Vagina (tissue), 2 donors: ENCODE data around the gene KCNG2. TPM values are rescaled to one million over a fixed set of nuclear protein-coding genes. Genes with fewer than 3 reads are reported as not detected.

Experiments used
- DNase-seq, 2 donors: peaks; one replicate each; pipeline ENCODE4 v3.0.0-alpha.2; 2017; ENCODE audit errors: extremely low spot score in 2 of 2
- H3K27ac ChIP-seq: fragments of 200-600 bp; sonication (generic); one replicate; pipeline ENCODE4 v1.5.1; 2019
- H3K27me3 ChIP-seq: fragments of 200-600 bp; sonication (generic); one replicate; pipeline ENCODE4 v1.5.1; 2019
- H3K36me3 ChIP-seq, 2 donors: fragments of 200-600 bp; sonication (generic); one replicate each; pipeline ENCODE4 v1.5.1; 2017 to 2019
- H3K4me1 ChIP-seq: fragments of 200-600 bp; sonication (generic); one replicate; pipeline ENCODE4 v1.5.1; 2019
- H3K4me3 ChIP-seq, 2 donors: fragments of 200-600 bp; sonication (generic); 1 replicate in 1 of 2; 2 replicates in 1 of 2; pipeline ENCODE4 v1.5.1; 2016 to 2019
- H3K9me3 ChIP-seq: fragments of 200-600 bp; sonication (generic); one replicate; pipeline ENCODE4 v1.5.1; 2019
- POLR2A ChIP-seq, 2 donors: fragments of 450-650 bp; IDR thresholded peaks; one replicate each; pipeline ENCODE4 v1.6.1; 2017; ENCODE audit warnings: antibody characterized with exemption in 2 of 2, mild to moderate bottlenecking in 2 of 2, moderate library complexity in 2 of 2
- POLR2AphosphoS5 ChIP-seq, 2 donors: sonication (generic); formaldehyde crosslinking; IDR thresholded peaks; one replicate each; pipeline ENCODE4 v1.9.0; 2017; ENCODE audit warnings: antibody characterized with exemption in 2 of 2, mild to moderate bottlenecking in 2 of 2, low read depth in 1 of 2; ENCODE audit not compliant: insufficient read depth in 1 of 2
- intact Hi-C: fragments of 100-400 bp; cut with DNase I; formaldehyde crosslinking; loops from one replicate; pipeline ENCODE4 v1.15.1; 2023
- total RNA-seq: library from RNA; depleted of rRNA; stranded (reverse); fragments of >200 nt; gene quantifications from one replicate; pipeline ENCODE4 v1.2.3, GENCODE V29; 2016
- TF ChIP-seq, protein P1 (sequence below), 3 experiments: fragments of 450-650 bp in 2 of 3; fragments of 200-600 bp in 1 of 3; sonication (generic) in 1 of 3; IDR thresholded peaks; one replicate each; pipeline ENCODE4 v1.5.1; 2017 to 2019; ENCODE audit warnings: antibody characterized with exemption in 3 of 3, mild to moderate bottlenecking in 2 of 3, moderate library complexity in 2 of 3

Gene KCNG2
- total RNA-seq, 1 donor from 2014 or later: not detected

- H3K4me3 ChIP-seq: no peak overlapping the region
- no peak for DNase-seq
- H3K27ac ChIP-seq: no peak overlapping the region
- H3K9me3 ChIP-seq: peaks cover 32% of the 10 kb centered on the region
- no peaks in the 10 kb centered on the region for H3K4me1 ChIP-seq
- intact Hi-C loops: no loop called here
- TF ChIP-seq POLR2AphosphoS5 (IDR thresholded peaks at IDR 0.05; ENCODE audit: insufficient read depth in 1 of 2, low read depth in 1 of 2) (no peak), POLR2A (IDR thresholded peaks at IDR 0.05) (no peak)
- TF ChIP-seq, protein P1, sequence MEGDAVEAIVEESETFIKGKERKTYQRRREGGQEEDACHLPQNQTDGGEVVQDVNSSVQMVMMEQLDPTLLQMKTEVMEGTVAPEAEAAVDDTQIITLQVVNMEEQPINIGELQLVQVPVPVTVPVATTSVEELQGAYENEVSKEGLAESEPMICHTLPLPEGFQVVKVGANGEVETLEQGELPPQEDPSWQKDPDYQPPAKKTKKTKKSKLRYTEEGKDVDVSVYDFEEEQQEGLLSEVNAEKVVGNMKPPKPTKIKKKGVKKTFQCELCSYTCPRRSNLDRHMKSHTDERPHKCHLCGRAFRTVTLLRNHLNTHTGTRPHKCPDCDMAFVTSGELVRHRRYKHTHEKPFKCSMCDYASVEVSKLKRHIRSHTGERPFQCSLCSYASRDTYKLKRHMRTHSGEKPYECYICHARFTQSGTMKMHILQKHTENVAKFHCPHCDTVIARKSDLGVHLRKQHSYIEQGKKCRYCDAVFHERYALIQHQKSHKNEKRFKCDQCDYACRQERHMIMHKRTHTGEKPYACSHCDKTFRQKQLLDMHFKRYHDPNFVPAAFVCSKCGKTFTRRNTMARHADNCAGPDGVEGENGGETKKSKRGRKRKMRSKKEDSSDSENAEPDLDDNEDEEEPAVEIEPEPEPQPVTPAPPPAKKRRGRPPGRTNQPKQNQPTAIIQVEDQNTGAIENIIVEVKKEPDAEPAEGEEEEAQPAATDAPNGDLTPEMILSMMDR (IDR thresholded peaks at IDR 0.05): no peak
- no peaks in the 10 kb centered on the region for H3K27me3 ChIP-seq
- H3K36me3 ChIP-seq: peaks cover 0 to 49% of the 10 kb centered on the region in 2 donors
These were observed 133.7 kb downstream of the KCNG2 start for GRCh38 chr18:79931475-79931874.

DNA sequence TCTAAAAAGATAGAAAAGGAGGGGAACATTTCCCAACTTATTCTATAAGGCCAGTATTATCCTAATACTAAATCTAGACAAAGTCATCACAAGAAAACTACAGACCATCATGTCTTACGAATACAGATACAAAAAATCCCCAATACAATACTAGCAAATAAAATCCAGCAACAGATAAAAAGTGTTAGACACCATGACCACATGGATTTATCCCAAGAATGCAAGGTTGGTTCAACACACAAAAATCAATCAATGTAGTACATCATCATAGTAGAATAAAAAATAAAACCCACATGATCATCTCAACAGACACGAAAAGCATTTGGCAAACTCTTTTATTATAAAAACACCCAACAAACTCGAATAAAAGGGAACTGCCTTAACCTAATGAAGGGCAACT, 135.2 kb downstream of the KCNG2 start:
- intact Hi-C loops: no loop called here
- Histone ChIP-seq H3K36me3 (peaks cover 0 to 51% of the 10 kb centered on the region in 2 donors), H3K27ac (no peak overlapping the region), H3K9me3 (peaks cover 32% of the 10 kb centered on the region), H3K4me3 (no peak overlapping the region), H3K27me3 (no peaks in the 10 kb centered on the region), H3K4me1 (no peaks in the 10 kb centered on the region)
- TF ChIP-seq, protein P1 (IDR thresholded peaks at IDR 0.05): no peak
- TF ChIP-seq POLR2AphosphoS5 (IDR thresholded peaks at IDR 0.05; ENCODE audit: insufficient read depth in 1 of 2, low read depth in 1 of 2): no peak
- no peak for TF ChIP-seq POLR2A (IDR thresholded peaks at IDR 0.05)
- DNase-seq: no peak

DNA sequence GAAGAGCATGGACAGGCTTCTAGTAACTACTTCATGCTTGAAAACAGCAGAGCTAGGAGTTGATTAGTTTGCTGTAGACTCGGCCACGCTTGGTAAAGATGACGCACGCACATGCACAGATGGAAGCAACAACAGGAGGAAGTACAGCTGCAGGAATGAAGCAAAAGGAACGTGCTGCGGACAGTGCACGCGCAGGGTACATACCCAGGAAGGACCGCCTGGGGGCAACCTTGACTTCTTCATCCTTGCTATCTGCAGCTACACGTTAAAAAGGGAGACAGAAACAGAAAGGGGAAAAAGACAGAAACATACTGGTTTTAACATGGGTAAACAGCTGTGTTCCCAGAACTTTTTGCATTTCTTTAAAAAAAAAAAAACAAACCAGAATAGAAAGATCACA, 136.0 kb downstream of the KCNG2 start:
- Histone ChIP-seq H3K27me3 (no peaks in the 10 kb centered on the region), H3K27ac (no peak overlapping the region), H3K4me1 (peaks cover 5% of the 10 kb centered on the region), H3K9me3 (peaks cover 31% of the 10 kb centered on the region), H3K4me3 (no peak overlapping the region), H3K36me3 (peaks cover 0 to 44% of the 10 kb centered on the region in 2 donors)
- no peak for DNase-seq
- intact Hi-C loops: no loop called here
- TF ChIP-seq POLR2AphosphoS5 (IDR thresholded peaks at IDR 0.05; ENCODE audit: insufficient read depth in 1 of 2, low read depth in 1 of 2): no peak
- TF ChIP-seq POLR2A (IDR thresholded peaks at IDR 0.05): no peak
- TF ChIP-seq, protein P1 (IDR thresholded peaks at IDR 0.05): no peak

- no peak overlapping the region for H3K27ac ChIP-seq
- H3K36me3 ChIP-seq: peaks cover 0 to 37% of the 10 kb centered on the region in 2 donors
- intact Hi-C loops: no loop called here
- no peak overlapping the region for H3K4me3 ChIP-seq
- peaks cover 24% of the 10 kb centered on the region for H3K9me3 ChIP-seq
- peaks cover 7% of the 10 kb centered on the region for H3K4me1 ChIP-seq
- no peaks in the 10 kb centered on the region for H3K27me3 ChIP-seq
- TF ChIP-seq POLR2A (IDR thresholded peaks at IDR 0.05) (no peak), POLR2AphosphoS5 (IDR thresholded peaks at IDR 0.05; ENCODE audit: insufficient read depth in 1 of 2, low read depth in 1 of 2) (no peak)
- TF ChIP-seq, protein P1 (IDR thresholded peaks at IDR 0.05): no peak
- no peak for DNase-seq
These were observed 136.8 kb downstream of the KCNG2 start for GRCh38 chr18:79934311-79935097.

GRCh38 chr18:79935098-79935480, 137.4 kb downstream of the KCNG2 start:
- intact Hi-C loops: no loop called here
- peaks cover 0 to 32% of the 10 kb centered on the region in 2 donors for H3K36me3 ChIP-seq

More at GRCh38 chr18:79935098-79935480, 137.4 kb downstream of the KCNG2 start:
- no peaks in the 10 kb centered on the region for H3K27me3 ChIP-seq
- peaks cover 19% of the 10 kb centered on the region for H3K9me3 ChIP-seq
- H3K4me1 ChIP-seq: peaks cover 7% of the 10 kb centered on the region
- no peak for TF ChIP-seq POLR2AphosphoS5 (IDR thresholded peaks at IDR 0.05; ENCODE audit: insufficient read depth in 1 of 2, low read depth in 1 of 2)
- no peak for TF ChIP-seq POLR2A (IDR thresholded peaks at IDR 0.05)
- TF ChIP-seq, protein P1 (IDR thresholded peaks at IDR 0.05): no peak
- DNase-seq: no peak
- no peak overlapping the region for H3K27ac ChIP-seq
- H3K4me3 ChIP-seq: no peak overlapping the region
